T-helper 1 cell treated with Interleukin-12 subunit alpha and Interleukin-12 subunit beta and Interleukin-4 antibody, amounts not matched to agents 30 μg/mL and 1 μg/mL, for 36 hours (primary cell): ENCODE data around the gene DESI2.

Experiments used
- H3K27ac Mint-ChIP-seq: one replicate; pipeline ENCODE4 v1.8.0; 2021; ENCODE audit warnings: mild to moderate bottlenecking, mixed read lengths
- H3K27me3 Mint-ChIP-seq: one replicate; pipeline ENCODE4 v1.8.0; 2021; ENCODE audit warnings: low read depth, mixed read lengths
- H3K36me3 Mint-ChIP-seq: one replicate; pipeline ENCODE4 v1.8.0; 2021; ENCODE audit warnings: low read depth, mixed read lengths
- H3K4me1 Mint-ChIP-seq: one replicate; pipeline ENCODE4 v1.8.0; 2021; ENCODE audit warnings: low read depth, mixed read lengths
- H3K4me3 Mint-ChIP-seq: one replicate; pipeline ENCODE4 v1.8.0; 2021; ENCODE audit warnings: mild to moderate bottlenecking, moderate library complexity, mixed read lengths
- H3K9me3 Mint-ChIP-seq: one replicate; pipeline ENCODE4 v1.8.0; 2021; ENCODE audit warnings: mixed read lengths

Gene DESI2

DNA sequence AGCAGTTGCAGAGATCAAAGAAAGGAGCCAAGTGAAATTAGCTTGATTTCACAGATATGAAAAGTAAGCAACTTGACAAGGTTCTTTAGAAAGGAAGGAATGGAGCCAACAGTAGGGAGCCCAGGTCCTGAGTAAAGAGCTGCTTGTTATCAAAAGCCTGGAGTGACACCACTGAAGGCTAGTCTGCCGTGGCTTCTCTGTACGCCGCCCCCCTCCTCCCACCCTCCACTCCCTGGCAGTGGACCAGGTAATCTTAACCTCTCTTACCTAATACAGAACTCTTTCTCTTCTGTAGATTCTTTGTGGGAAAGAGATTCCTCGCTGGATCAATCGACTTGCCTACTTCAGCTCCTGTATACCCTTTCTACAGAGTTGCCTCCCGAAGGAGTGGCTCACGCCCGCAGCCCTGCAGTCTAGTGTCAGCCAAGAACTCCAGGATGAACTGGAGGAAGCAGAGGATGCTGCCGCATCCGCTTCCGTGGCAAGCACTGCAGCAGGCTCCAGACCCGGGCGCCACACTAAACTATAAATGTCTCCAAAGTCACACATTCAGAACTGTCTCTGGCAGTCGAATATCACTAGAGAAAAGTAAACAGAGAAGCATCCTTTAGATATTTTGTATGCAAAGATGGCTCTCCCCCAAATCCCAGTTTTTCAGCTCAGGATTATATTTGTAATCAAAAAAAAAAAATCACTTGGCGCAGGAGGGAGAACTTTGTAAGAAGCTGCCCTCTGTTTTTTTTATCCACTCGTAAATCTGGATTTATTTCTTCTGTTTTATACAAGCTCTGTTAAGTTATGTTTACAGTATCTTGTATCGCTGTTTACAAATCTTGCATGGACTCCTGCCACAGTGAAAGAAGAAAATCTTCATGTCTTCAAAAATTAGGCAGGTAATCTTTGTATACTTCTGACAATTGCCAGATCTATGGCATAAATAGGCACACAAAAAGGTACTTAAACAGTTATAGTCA is 52.6 kb downstream of the DESI2 start:
- peaks cover 15% of the 10 kb centered on the region for H3K36me3 Mint-ChIP-seq
- no peaks in the 10 kb centered on the region for H3K4me1 Mint-ChIP-seq
- H3K4me3 Mint-ChIP-seq: no peak overlapping the region
- no peak overlapping the region for H3K27ac Mint-ChIP-seq
- H3K9me3 Mint-ChIP-seq: no peaks in the 10 kb centered on the region
- no peaks in the 10 kb centered on the region for H3K27me3 Mint-ChIP-seq

DNA sequence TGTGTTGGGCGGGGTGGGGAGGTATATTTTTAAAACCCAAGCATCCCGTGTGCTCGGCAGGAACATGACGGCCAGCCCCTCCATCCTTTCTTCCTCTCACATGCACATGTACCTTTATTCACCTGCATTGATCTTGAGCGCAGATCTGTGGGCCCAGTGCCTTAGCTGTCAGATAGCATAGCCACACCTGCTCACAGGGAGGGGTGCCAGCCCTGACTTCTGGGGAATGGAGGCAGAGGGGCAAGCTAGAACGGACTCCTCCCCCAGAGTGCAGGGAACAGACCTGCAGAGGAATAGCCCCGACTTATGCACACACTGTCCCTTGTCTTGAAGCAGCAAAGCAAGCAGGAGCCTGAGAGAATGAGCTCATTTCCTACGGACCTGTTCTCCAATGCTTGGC is 56.1 kb downstream of the DESI2 start:
- Mint-ChIP-seq H3K27me3 (no peaks in the 10 kb centered on the region), H3K36me3 (peaks cover 3% of the 10 kb centered on the region), H3K9me3 (no peaks in the 10 kb centered on the region), H3K4me1 (peaks cover 4% of the 10 kb centered on the region), H3K4me3 (no peak overlapping the region), H3K27ac (no peak overlapping the region)

DNA sequence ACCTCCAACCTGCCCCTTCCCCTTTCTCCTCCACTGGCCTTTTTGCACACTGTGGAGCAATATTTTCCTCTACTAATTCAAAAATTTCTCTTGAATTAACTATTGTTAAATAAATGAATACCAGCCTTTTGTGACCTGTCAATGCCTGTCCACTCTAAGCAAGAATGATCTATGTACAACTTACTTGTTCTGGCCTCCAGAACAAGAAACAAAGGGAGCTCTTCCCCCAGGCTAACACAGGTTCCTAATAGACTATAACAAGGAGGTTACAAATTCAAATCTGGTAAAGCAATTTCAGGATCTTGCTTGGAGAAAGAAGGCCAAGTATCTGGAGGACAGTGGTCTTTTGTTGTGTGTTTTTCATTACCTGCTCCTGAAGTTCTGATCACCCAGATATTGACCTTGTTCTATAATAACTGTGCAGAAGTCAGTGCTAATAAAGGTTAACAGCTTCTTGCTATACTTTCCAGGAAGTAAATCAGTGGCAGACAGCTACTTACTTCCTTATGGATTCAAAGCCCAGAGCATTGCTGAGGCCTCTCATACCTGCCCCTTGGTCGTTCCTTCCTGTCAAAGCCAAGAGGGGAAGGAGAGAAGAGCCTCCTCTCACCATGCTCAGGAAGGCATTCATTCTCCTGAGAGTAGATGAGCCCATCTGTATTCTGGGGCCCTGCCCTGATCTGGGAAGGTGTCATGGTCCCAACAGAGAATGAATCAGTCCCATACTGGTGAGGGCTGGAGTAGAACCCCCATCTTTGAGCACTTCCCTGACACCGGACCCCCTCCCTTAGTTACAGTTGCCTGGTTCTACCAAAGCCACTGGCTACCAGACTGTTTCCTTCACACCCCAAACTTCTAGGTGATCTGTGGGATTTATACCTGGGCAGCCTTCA is 56.8 kb downstream of the DESI2 start:
- Mint-ChIP-seq H3K27ac (no peak overlapping the region), H3K27me3 (no peaks in the 10 kb centered on the region), H3K4me3 (no peak overlapping the region), H3K9me3 (no peaks in the 10 kb centered on the region), H3K36me3 (peaks cover 3% of the 10 kb centered on the region), H3K4me1 (peaks cover 4% of the 10 kb centered on the region)

DNA sequence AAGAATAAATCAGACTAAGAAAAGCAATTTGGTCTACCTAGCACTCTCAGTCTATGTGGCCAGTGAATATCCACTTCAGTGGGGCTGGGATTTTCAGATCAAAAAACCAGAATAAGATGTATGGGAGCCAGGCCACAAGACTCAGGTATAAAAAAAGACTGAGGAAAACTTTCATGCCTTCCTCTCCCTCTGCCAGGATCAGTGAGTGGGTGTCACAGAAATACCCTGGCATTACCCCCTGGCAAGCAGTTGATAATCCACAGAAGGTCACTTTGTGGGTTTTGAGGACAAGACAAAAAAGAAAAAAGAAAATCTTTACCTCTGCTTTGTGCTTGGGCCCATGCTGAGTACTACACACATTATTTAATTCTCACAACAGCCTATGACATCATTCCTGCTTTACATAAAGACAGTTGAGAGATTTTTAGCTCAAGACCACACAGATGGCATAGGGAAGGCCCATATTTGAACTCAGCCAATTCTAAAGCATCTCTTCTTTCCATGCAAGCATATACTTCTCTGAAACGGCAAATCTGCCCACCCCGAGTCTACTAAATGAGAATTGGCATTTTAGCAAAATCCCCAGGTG is 57.6 kb downstream of the DESI2 start:
- H3K27ac Mint-ChIP-seq: no peak overlapping the region

DNA sequence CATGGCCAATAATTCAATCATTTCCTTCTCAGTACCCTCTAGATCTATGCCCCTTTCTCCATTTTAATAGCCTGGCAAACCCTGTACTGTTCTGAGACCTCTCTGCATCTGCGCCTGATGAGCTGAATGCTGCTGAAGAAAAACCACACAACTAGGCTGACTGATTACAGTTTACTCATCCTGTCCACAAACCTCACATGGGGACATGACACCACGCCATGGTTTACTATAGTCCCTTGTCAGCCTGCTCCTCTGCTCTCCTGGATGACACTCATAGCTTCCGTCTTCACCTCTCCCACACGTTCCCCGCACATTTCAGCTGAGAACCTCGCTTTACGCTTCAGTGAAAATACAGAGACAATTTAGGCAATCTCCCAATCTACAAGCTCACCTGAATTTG is 59.7 kb downstream of the DESI2 start:
- Mint-ChIP-seq H3K27ac (no peak overlapping the region), H3K4me1 (peaks cover 4% of the 10 kb centered on the region), H3K9me3 (no peaks in the 10 kb centered on the region)

More for the DNA sequence above, 57.6 kb downstream of the DESI2 start:
- H3K4me1 Mint-ChIP-seq: peaks cover 4% of the 10 kb centered on the region
- no peaks in the 10 kb centered on the region for H3K27me3 Mint-ChIP-seq
- H3K36me3 Mint-ChIP-seq: peaks cover 3% of the 10 kb centered on the region
- H3K9me3 Mint-ChIP-seq: no peaks in the 10 kb centered on the region
- H3K4me3 Mint-ChIP-seq: no peak overlapping the region

DNA sequence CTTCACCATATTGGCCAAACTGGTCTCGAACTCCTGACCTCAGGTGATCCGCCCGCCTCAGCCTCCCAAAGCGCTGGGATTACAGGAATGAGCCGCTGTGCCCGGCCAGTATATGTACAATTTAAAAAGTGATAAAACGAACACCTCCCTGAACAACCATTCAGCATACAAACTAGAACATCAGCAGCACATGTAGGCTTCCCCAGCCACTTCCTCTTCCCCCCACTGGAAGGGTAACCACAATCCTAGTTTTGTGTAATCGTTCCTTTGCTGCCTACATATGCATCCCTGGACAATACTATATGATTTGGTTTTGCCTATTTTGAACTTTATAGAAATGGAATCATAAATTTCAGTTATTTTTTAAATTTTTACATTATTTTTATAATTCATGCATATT is 60.4 kb downstream of the DESI2 start:
- Mint-ChIP-seq H3K36me3 (no peaks in the 10 kb centered on the region), H3K9me3 (no peaks in the 10 kb centered on the region), H3K27me3 (peaks cover 3% of the 10 kb centered on the region), H3K27ac (no peak overlapping the region), H3K4me3 (no peak overlapping the region), H3K4me1 (peaks cover 4% of the 10 kb centered on the region)

More for the DNA sequence above, 59.7 kb downstream of the DESI2 start:
- no peak overlapping the region for H3K4me3 Mint-ChIP-seq
- peaks cover 3% of the 10 kb centered on the region for H3K27me3 Mint-ChIP-seq
- no peaks in the 10 kb centered on the region for H3K36me3 Mint-ChIP-seq

DNA sequence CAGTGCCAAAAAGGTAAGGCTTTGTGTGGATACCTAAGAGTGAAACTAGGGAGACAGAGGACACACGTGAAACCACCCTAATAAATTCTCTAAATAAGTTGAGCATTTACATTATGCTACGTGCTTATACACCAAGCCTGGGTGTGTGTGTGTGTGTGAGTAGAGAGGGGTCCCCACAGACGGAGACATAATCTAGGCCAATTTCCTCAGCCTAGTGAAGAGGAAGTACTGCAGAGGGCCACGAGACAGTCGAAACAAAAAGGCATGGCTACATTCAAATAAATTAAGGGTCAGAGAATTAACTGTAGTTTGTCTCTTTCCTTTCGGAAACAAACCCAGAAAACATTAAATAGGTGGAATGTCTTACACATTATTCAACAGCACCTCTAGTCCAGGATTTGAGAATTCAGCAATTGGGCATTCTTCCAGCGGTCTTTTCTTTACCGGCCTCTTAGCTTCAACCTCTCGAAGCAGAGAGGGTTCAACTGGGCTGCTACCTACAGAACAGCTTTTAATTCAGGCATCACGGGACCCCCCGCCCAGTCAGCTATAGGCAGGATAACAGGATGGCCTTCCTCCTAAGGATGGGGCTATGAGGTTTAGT is 75.0 kb downstream of the DESI2 start:
- no peak overlapping the region for H3K27ac Mint-ChIP-seq
- H3K9me3 Mint-ChIP-seq: no peaks in the 10 kb centered on the region
- peaks cover 10% of the 10 kb centered on the region for H3K4me1 Mint-ChIP-seq
- H3K27me3 Mint-ChIP-seq: peaks cover 57% of the 10 kb centered on the region
- H3K4me3 Mint-ChIP-seq: no peak overlapping the region
- H3K36me3 Mint-ChIP-seq: no peaks in the 10 kb centered on the region

DNA sequence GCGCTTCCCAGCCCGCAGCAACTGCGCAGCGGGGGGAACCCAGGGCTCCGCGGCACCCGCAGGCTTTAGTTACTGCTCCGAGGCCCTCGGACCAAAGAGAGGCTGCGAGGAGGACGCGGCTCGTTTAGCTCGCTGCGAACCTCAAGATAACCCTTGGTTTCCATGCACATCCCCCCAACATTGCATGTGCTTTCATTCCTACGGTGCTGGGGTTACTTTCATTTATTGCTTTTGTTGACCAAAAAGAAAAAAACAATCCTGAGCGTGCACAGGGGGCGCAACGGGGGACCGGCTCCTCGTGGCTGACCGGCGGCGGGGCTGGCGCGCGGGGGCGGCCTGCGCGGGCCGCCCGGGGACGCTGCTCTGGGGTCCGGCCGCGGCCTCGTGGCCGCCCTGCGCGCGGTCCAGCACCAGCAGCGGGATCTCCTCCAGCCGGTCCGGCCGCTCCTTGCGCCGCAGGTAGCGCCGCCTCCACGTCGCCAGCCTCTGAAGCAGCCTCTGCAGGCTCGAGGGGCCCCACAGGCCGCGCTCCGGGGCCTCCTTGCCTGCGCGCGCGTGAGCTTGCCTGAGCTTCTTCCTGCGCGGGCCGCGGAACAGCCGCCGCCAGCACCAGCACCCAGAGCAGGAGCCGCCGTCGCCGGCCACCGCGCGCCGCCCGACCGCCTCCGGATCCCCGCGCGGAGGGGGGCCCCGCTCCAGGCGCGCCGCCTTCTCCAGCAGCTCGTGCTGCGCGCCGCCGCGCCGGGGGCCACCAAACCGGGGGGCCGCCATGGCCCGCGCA is 77.4 kb downstream of the DESI2 start:
- no peaks in the 10 kb centered on the region for H3K9me3 Mint-ChIP-seq
- peaks cover 57% of the 10 kb centered on the region for H3K27me3 Mint-ChIP-seq
- H3K36me3 Mint-ChIP-seq: no peaks in the 10 kb centered on the region
- H3K27ac Mint-ChIP-seq: peak overlapping the region; percentile 45
- H3K4me3 Mint-ChIP-seq: peak overlapping the region; percentile 88
- peaks cover 10% of the 10 kb centered on the region for H3K4me1 Mint-ChIP-seq

DNA sequence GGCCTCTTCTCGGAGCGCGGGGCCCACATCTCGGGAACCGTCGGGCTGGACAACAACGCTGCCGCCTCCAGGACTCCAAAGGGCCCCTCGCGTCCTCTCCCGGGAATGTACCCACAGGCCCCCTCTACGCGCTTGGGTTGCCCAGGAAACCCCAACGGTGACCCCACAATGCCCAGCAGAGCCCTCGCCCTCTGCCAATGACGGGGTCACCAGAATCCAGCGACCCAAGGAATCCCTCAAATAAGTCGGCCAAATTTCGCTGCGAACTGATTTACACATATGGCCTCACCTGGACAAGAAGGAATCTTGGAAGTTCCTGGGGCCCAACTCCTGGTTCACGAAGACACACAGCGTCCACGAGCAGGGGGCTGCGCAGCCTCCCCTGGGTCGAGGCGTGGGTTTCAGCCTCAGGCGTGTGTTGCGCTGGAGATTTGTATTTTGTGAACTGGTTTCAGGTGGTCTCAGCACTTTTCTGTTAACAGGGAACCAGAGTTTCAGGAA is 78.1 kb downstream of the DESI2 start:
- no peaks in the 10 kb centered on the region for H3K36me3 Mint-ChIP-seq
- H3K27ac Mint-ChIP-seq: no peak overlapping the region
- H3K4me1 Mint-ChIP-seq: peaks cover 10% of the 10 kb centered on the region
- H3K27me3 Mint-ChIP-seq: peaks cover 56% of the 10 kb centered on the region
- H3K4me3 Mint-ChIP-seq: peak overlapping the region; percentile 63
- H3K9me3 Mint-ChIP-seq: peaks cover 3% of the 10 kb centered on the region

DNA sequence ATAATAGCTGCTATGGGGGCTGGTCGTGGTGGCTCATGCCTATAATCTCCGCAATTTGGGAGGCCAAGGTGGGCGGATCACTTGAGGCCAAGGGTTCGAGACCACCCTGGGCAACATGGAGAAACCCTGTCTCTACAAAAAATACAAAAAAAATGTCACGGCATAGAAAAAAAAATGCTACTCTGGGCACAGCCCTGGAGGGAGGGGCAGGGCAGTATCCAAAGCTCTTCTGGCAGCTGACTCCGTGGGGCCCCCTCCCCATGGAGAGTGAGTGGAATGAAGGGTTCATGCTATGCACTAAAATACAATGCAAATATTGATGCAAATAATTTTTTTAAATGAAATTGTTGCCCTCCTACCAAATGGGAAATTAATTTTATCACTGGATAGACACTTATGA is 78.7 kb downstream of the DESI2 start:
- H3K9me3 Mint-ChIP-seq: peaks cover 3% of the 10 kb centered on the region
- peaks cover 10% of the 10 kb centered on the region for H3K4me1 Mint-ChIP-seq
- H3K27me3 Mint-ChIP-seq: peaks cover 49% of the 10 kb centered on the region
- H3K27ac Mint-ChIP-seq: no peak overlapping the region
- no peak overlapping the region for H3K4me3 Mint-ChIP-seq
- no peaks in the 10 kb centered on the region for H3K36me3 Mint-ChIP-seq

DNA sequence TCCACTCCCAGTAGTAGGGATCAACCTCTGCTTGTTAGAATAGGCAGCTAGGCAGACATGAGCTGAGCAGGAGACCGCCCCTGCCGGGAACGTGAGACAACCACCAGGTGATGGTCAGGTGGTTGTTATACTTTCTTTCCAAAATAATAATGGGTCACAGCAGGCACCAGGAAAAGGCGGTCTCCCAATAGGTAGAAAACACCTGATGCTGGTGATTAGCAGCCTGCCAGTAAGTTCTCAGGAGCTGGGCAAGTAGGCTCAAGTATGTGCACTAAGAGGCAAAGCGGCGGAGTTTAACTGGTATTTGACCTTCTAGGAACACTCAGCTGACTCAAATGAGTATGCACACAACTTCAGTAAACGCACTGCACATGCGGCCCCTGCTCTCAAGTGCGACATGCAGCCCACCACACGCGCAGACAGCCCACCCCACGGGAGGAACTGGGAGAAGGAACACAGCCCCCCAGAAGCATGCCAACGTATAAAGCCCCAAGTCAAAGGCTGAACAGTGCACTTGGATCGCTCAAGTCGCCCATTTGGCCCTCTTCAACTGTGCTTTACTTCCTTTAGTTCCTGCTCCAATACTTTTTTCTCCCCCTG is 80.0 kb downstream of the DESI2 start:
- Mint-ChIP-seq H3K4me1 (peaks cover 10% of the 10 kb centered on the region), H3K27me3 (peaks cover 45% of the 10 kb centered on the region), H3K4me3 (no peak overlapping the region), H3K36me3 (no peaks in the 10 kb centered on the region), H3K9me3 (peaks cover 3% of the 10 kb centered on the region), H3K27ac (no peak overlapping the region)

DNA sequence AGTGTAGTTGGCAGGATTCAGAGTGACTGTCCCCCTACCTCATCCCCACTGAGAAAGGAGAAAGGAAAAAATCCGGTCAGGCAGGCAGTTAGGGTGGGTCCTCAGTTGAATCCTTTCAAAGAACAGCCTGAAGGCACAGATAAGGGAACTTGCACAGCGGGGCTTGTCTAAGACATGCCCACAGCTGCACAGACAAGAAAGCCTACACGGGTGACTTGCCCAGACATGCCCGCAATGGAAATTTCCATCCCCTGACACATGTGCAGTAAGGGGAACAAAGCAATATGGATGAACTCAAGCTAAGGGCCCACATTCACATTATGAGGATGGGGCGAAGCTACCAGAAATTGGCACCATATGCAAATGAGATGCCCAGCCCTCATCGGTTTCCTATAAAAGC is 82.5 kb downstream of the DESI2 start:
- Mint-ChIP-seq H3K36me3 (no peaks in the 10 kb centered on the region), H3K4me1 (no peaks in the 10 kb centered on the region), H3K9me3 (peaks cover 3% of the 10 kb centered on the region), H3K27ac (no peak overlapping the region), H3K27me3 (peaks cover 24% of the 10 kb centered on the region), H3K4me3 (no peak overlapping the region)

DNA sequence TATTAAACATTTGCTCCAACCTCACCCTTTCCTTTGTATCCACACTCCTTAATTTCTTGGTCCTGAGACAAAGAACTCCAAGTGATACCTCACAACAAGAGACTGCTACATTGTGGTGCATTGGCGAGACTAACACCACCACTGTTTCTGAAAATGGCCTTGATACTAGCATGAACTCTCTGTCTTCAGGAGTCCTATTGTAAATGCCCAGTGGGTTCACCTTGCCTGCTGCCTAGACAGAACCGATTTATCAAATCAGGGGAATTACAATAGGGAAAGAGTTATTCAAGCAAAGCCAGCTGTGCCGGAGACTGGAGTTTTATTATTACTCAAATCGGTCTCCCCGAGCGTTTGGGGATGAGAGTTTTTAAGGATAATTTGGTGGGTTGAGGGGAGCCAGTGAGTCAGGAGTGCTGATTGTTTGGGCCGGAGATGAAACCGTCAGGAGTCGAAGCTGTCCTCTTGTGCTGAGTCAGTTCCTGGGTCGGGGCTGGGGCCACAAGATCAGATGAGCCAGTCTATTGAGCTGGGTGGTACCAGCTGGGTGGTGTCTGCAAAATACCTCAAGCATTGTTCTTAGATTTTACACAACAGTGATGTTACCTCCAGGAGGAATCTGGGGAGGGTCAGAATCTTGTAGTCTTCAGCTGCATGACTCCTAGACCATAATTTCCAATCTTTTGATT is 83.1 kb downstream of the DESI2 start:
- Mint-ChIP-seq H3K9me3 (peaks cover 3% of the 10 kb centered on the region), H3K27ac (no peak overlapping the region), H3K27me3 (peaks cover 22% of the 10 kb centered on the region), H3K4me3 (no peak overlapping the region), H3K36me3 (no peaks in the 10 kb centered on the region), H3K4me1 (no peaks in the 10 kb centered on the region)
